GM12878 (cell line): ENCODE measurements around the gene GPR141. TPM values are rescaled to one million over a fixed set of nuclear protein-coding genes. Genes with fewer than 3 reads are reported as not detected.

ENCODE experiments used
- ATAC-seq: fragments of 200-7000 bp; cut with Tn5 transposase; 3 replicates; pipeline ENCODE4 v1.9.1; 2020; ENCODE audit warnings: mild to moderate bottlenecking, moderate library complexity
- BruUV-seq: library from RNA; stranded (reverse); fragments of 400-500 nt; replicated peaks from 2 replicates; lab custom pipeline; 2021; lab: Mats Ljungman, UMichigan
- CTCF ChIA-PET: fragments of 300-600 bp; sonication (Branson Sonifier 250); formaldehyde crosslinking; extraction: SDS; loops from one replicate; lab custom pipeline; 2021; ENCODE audit warnings: inconsistent platforms; lab: Yijun Ruan, JAX
- POLR2A ChIA-PET: fragments of 350-600 bp; formaldehyde crosslinking; extraction: SDS; loops from one replicate; lab custom pipeline; 2021; ENCODE audit warnings: inconsistent platforms; lab: Charles Lee
- RAD21 ChIA-PET: fragments of 300-600 bp; sonication (Branson Sonifier 250); formaldehyde crosslinking; loops from one replicate; lab custom pipeline; 2023; ENCODE audit warnings: antibody characterized with exemption; ENCODE audit not compliant: unreplicated experiment; lab: Charles Lee
- SMC1A ChIA-PET: fragments of 300-600 bp; sonication (Branson Sonifier 250); formaldehyde crosslinking; loops from one replicate; lab custom pipeline; 2023; ENCODE audit not compliant: unreplicated experiment, uncharacterized antibody; lab: Charles Lee
- DNase-seq: peaks from one replicate; pipeline ENCODE4 v3.0.0-alpha.2; 2011; ENCODE audit warnings: low read depth, low spot score
- FAIRE-seq: peaks from 3 replicates; lab custom pipeline; 2011; peaks lifted over from hg19 to GRCh38; lab: Jason Lieb, UNC
- H2AFZ ChIP-seq: 2 replicates; pipeline ENCODE4 v1.6.0; 2011; ENCODE audit warnings: low read depth, low read length, control low read depth; ENCODE audit not compliant: control insufficient read depth
- H3K27ac ChIP-seq: 2 replicates; pipeline ENCODE4 v1.5.1; 2011; ENCODE audit warnings: control low read depth; ENCODE audit not compliant: control insufficient read depth, insufficient read depth
- H3K27me3 ChIP-seq, 2 experiments: replicated peaks in 1 of 2; 2 replicates each; pipeline versions ENCODE4 v1.6.0 to v1.6.1; 2011; ENCODE audit warnings: low read length in 1 of 2; ENCODE audit not compliant: control insufficient read depth in 2 of 2, insufficient read depth in 2 of 2
- H3K36me3 ChIP-seq, 2 experiments: 2 replicates each; pipeline ENCODE4 v1.5.1; 2011; ENCODE audit warnings: low read length in 1 of 2; ENCODE audit not compliant: control insufficient read depth in 2 of 2, insufficient read depth in 2 of 2
- H3K4me1 ChIP-seq: 2 replicates; pipeline ENCODE4 v1.6.1; 2011; ENCODE audit warnings: mild to moderate bottlenecking, low read length, moderate library complexity, mixed read lengths; ENCODE audit not compliant: control insufficient read depth, insufficient read depth
- H3K4me2 ChIP-seq: 2 replicates; pipeline ENCODE4 v1.6.0; 2011; ENCODE audit warnings: control low read depth; ENCODE audit not compliant: control insufficient read depth, insufficient read depth
- H3K4me3 ChIP-seq: fragments of 200-600 bp; sonication (generic); 2 replicates; pipeline ENCODE4 v1.5.1; 2016
- H3K79me2 ChIP-seq: 2 replicates; pipeline ENCODE4 v1.6.0; 2011; ENCODE audit warnings: low read length; ENCODE audit not compliant: control insufficient read depth, insufficient read depth
- H3K9ac ChIP-seq: 2 replicates; pipeline ENCODE4 v1.8.0; 2011; ENCODE audit warnings: low read length, control low read depth, mixed read lengths; ENCODE audit not compliant: control insufficient read depth, insufficient read depth
- H3K9me3 ChIP-seq: replicated peaks from 3 replicates; pipeline ENCODE4 v1.5.1; 2011; ENCODE audit warnings: mild to moderate bottlenecking, low read length; ENCODE audit not compliant: control insufficient read depth, insufficient read depth
- H4K20me1 ChIP-seq: 2 replicates; pipeline ENCODE4 v1.6.0; 2011; ENCODE audit not compliant: control insufficient read depth, insufficient read depth
- BCLAF1 ChIP-seq: fragments of 450-650 bp; IDR thresholded peaks from 2 replicates; pipeline ENCODE4 v1.6.1; 2017; ENCODE audit warnings: antibody characterized with exemption, mild to moderate bottlenecking, moderate library complexity
- BRCA1 ChIP-seq: IDR thresholded peaks from 2 replicates; pipeline ENCODE4 v1.6.1; 2011; ENCODE audit warnings: low read depth, low read length, improper control_type of control experiment
- CEBPB ChIP-seq, 2 experiments: fragments of 150-350 bp in 1 of 2; IDR thresholded peaks; 2 replicates each; pipeline ENCODE4 v1.6.1; 2012 to 2014; ENCODE audit warnings: low read depth in 2 of 2, low read length in 2 of 2, borderline replicate concordance in 1 of 2, inconsistent platforms in 1 of 2
- CEBPZ ChIP-seq: fragments of 150-350 bp; IDR thresholded peaks from 2 replicates; pipeline ENCODE4 v1.6.1; 2016; ENCODE audit warnings: low read depth, low read length
- EGR1 ChIP-seq, 2 experiments: IDR thresholded peaks; 1 replicate in 1 of 2; 2 replicates in 1 of 2; pipeline ENCODE4 v1.6.1; 2011 to 2012; ENCODE audit warnings: low read depth in 2 of 2, low read length in 2 of 2, borderline replicate concordance in 1 of 2, mild to moderate bottlenecking in 1 of 2, moderate library complexity in 1 of 2
- JUND ChIP-seq: IDR thresholded peaks from 2 replicates; pipeline ENCODE4 v1.6.1; 2012; ENCODE audit warnings: low read depth, mild to moderate bottlenecking, low read length, improper control_type of control experiment, moderate library complexity
- RAD51 ChIP-seq: fragments of 450-650 bp; IDR thresholded peaks from 2 replicates; pipeline ENCODE4 v1.6.1; 2016; ENCODE audit warnings: moderate library complexity, mild to moderate bottlenecking, inconsistent platforms
- RCOR1 ChIP-seq: conservative IDR thresholded peaks from 2 replicates; pipeline ENCODE4 v1.6.1; 2012; ENCODE audit warnings: low read depth, low read length, improper control_type of control experiment
- RELA ChIP-seq: fragments of 450-650 bp; IDR thresholded peaks from 2 replicates; pipeline ENCODE4 v1.8.0; 2014; ENCODE audit warnings: borderline replicate concordance; ENCODE audit not compliant: partially characterized antibody
- RUNX3 ChIP-seq: IDR thresholded peaks from 2 replicates; pipeline ENCODE4 v1.6.1; 2012; ENCODE audit warnings: low read length, inconsistent platforms
- SIN3A ChIP-seq: IDR thresholded peaks from 2 replicates; pipeline ENCODE4 v1.6.1; 2012; ENCODE audit warnings: low read depth, low read length, improper control_type of control experiment
- TCF7 ChIP-seq: IDR thresholded peaks from 2 replicates; pipeline ENCODE4 v1.6.1; 2014; ENCODE audit warnings: antibody characterized with exemption, borderline replicate concordance
- ZBTB11 ChIP-seq: fragments of 450-650 bp; formaldehyde crosslinking; IDR thresholded peaks from 2 replicates; pipeline ENCODE4 v1.5.0; 2022; ENCODE audit warnings: mild to moderate bottlenecking, missing genetic modification characterization
- WGBS: methylation state at CpG from one replicate; pipeline ENCODE4 v1.1.6; 2016; ENCODE audit warnings: low lambda C conversion rate; ENCODE audit not compliant: insufficient replicate concordance, insufficient coverage; ENCODE audit errors: missing lambda C conversion rate; 5-methylcytosine and 5-hydroxymethylcytosine counted together
- in situ Hi-C: fragments of 300-500 bp; cut with MboI; formaldehyde crosslinking; loops from 9 replicates; pipeline ENCODE4 v1.14.3; 2018; ENCODE audit warnings: mixed read lengths
- intact Hi-C: fragments of 100-400 bp; cut with micrococcal nuclease; formaldehyde crosslinking; loops from one replicate; pipeline ENCODE4 v1.14.2; 2022; ENCODE audit not compliant: unreplicated experiment
- polyA plus RNA-seq, 11 experiments: library from polyadenylated mRNA; depleted of rRNA in 4 of 11; unstranded in 6 of 11; stranded (reverse) in 5 of 11; fragments of >200 nt; fragmentation: Nextera tagmentation in 4 of 11; fragmentation: Illumina TruSeq in 1 of 11; extraction: Ambion mirVana in 4 of 11; extraction: Trizol in 1 of 11; gene quantifications; 1 replicate in 1 of 11; 2 replicates in 10 of 11; pipeline versions ENCODE4 v1.2.1 to v1.2.3, GENCODE V29; 2011 to 2016; ENCODE audit warnings: inconsistent platforms in 2 of 11, missing spikeins in 2 of 11, low read depth in 1 of 11
- total RNA-seq, 4 experiments: library from RNA; depleted of rRNA in 3 of 4; stranded (reverse); fragments of >200 nt in 3 of 4; fragmentation: Illumina TruSeq in 1 of 4; extraction: Trizol in 1 of 4; gene quantifications; 2 replicates each; pipeline versions ENCODE4 v1.2.1 to v1.2.3, GENCODE V29; 2013 to 2021

The GPR141 gene
- total and polyA plus RNA-seq, 10 of the 15 experiments (the other 5 are each of a cell fraction or from before 2014, with no cell fraction given), result 0.56 to 3.9 (median 1.2) TPM

GRCh38 chr7:37666026-37666799 lies 17.4 kb upstream of the GPR141 start:
- no peaks in the 10 kb centered on the region for H3K27me3 ChIP-seq
- POLR2A ChIA-PET, result no interaction called here
- H3K4me2 ChIP-seq, result no peak overlapping the region
- no peak for ATAC-seq
- H3K9ac ChIP-seq, result no peak overlapping the region
- 94% methylated on average over 8 of the region's 8 CpGs for WGBS
- no peaks in the 10 kb centered on the region for H3K9me3 ChIP-seq
- no peak overlapping the region for H2AFZ ChIP-seq
- H3K4me1 ChIP-seq, result no peaks in the 10 kb centered on the region
- no peaks in the 10 kb centered on the region for H3K36me3 ChIP-seq
- no peak for FAIRE-seq
- in situ Hi-C loops, result no loop called here
- no peaks in the 10 kb centered on the region for H3K79me2 ChIP-seq
- RAD21 ChIA-PET, result no interaction called here
- no peak overlapping the region for H3K4me3 ChIP-seq
- H4K20me1 ChIP-seq, result no peaks in the 10 kb centered on the region
- DNase-seq, result no peak
- BruUV-seq, result no TSS peak
- H3K27ac ChIP-seq, result no peak overlapping the region
- intact Hi-C loops, result no loop called here
- SMC1A ChIA-PET, result no interaction called here
- CTCF ChIA-PET, result interaction anchor here (1.1 kb wide), 1 partner anchor 171 kb away, joined by 3 read pairs; no protein-coding TSS in a partner anchor
- no peak for TF ChIP-seq CEBPZ
- TF ChIP-seq CEBPB (IDR thresholded peaks at IDR 0.05; ENCODE audit: borderline replicate concordance in 1 of 2, low read depth in 2 of 2, low read length in 2 of 2), result no peak
- TF ChIP-seq BRCA1, result no peak
- TF ChIP-seq SIN3A, result no peak
- TF ChIP-seq JUND, result no peak
- no peak for TF ChIP-seq BCLAF1
- TF ChIP-seq EGR1 (IDR thresholded peaks at IDR 0.05; ENCODE audit: borderline replicate concordance in 1 of 2, low read depth in 2 of 2, low read length in 2 of 2), result no peak
- no peak for TF ChIP-seq ZBTB11 (CRISPR knock-in tag)
- TF ChIP-seq RAD51, result no peak
- TF ChIP-seq RELA, result no peak
- TF ChIP-seq RCOR1, result no peak
- no peak for TF ChIP-seq TCF7
- no peak for TF ChIP-seq RUNX3
